ENCODE measurements around the gene HNRNPR.

The HNRNPR gene

DNA sequence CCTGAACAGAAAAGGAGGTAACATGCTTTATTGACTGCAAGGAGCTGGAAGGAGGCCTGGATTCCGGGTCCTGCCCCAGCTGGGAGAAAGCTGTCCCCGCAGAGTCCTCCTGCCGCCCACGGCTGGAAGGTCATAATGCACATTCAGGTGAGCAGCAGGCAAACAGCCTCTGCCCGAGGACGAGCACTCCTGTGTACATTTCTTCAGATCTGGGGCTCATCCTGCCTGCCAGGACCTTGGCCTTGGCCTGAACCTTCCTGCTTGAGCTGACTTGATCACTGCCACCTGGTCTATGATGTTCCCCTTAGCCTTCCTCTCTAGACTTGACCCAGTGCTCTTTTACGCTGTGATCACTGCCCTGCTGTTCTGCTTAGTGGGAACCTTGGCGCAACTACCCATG is 43.4 kb upstream of the HNRNPR start:
- Histone ChIP-seq H3K36me3 (ENCODE audit: insufficient read depth) (no peaks in the 10 kb centered on the region), H3K79me2 (ENCODE audit: insufficient read depth, low read depth) (no peaks in the 10 kb centered on the region), H3K4me3 (IDR thresholded peaks at IDR 0.05; ENCODE audit: insufficient read depth, low read depth, low read length) (no peak overlapping the region), H3K9ac (no peak overlapping the region), H3K27me3 (ENCODE audit: insufficient read depth, low read depth) (no peaks in the 10 kb centered on the region), H3K4me2 (no peak overlapping the region), H4K20me1 (ENCODE audit: insufficient read depth) (no peaks in the 10 kb centered on the region), H2AFZ (ENCODE audit: low read depth) (no peak overlapping the region), H3K4me1 (ENCODE audit: low read depth, poor library complexity, severe bottlenecking) (no peaks in the 10 kb centered on the region), H3K27ac (no peak overlapping the region)
- TF ChIP-seq, protein P1, sequence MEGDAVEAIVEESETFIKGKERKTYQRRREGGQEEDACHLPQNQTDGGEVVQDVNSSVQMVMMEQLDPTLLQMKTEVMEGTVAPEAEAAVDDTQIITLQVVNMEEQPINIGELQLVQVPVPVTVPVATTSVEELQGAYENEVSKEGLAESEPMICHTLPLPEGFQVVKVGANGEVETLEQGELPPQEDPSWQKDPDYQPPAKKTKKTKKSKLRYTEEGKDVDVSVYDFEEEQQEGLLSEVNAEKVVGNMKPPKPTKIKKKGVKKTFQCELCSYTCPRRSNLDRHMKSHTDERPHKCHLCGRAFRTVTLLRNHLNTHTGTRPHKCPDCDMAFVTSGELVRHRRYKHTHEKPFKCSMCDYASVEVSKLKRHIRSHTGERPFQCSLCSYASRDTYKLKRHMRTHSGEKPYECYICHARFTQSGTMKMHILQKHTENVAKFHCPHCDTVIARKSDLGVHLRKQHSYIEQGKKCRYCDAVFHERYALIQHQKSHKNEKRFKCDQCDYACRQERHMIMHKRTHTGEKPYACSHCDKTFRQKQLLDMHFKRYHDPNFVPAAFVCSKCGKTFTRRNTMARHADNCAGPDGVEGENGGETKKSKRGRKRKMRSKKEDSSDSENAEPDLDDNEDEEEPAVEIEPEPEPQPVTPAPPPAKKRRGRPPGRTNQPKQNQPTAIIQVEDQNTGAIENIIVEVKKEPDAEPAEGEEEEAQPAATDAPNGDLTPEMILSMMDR (conservative IDR thresholded peaks at IDR 0.05; ENCODE audit: low read depth, low read length) = no peak

DNA sequence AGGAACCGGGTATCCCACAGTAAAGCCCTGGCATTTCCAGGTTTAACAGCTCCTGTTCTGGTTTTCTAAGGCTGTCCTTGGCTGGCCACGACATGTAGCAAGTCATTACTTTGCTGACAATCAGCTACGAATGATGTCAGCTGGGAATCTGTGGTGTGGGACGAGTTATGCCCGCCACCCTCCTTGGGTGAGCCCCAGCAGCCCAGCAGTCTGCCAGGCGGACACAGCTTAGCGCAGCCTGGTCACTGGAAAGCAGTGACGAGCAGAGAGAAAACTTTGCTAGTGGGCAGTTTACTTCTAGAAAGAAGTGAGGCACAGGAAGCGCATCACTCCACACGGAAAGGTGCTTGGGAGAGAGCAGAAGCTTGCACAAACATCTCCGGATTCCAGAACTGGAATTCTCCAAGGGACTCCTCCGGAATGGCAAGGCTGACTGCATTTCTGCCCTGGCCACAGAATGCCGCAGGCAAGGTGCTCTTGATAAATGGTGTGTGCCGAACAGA is 41.1 kb upstream of the HNRNPR start:
- Histone ChIP-seq H3K9ac (no peak overlapping the region), H3K4me1 (ENCODE audit: low read depth, poor library complexity, severe bottlenecking) (no peaks in the 10 kb centered on the region), H3K36me3 (ENCODE audit: insufficient read depth) (no peaks in the 10 kb centered on the region), H3K27me3 (ENCODE audit: insufficient read depth, low read depth) (no peaks in the 10 kb centered on the region), H3K4me2 (no peak overlapping the region), H3K4me3 (IDR thresholded peaks at IDR 0.05; ENCODE audit: insufficient read depth, low read depth, low read length) (no peak overlapping the region), H2AFZ (ENCODE audit: low read depth) (no peak overlapping the region), H3K27ac (no peak overlapping the region), H4K20me1 (ENCODE audit: insufficient read depth) (no peaks in the 10 kb centered on the region), H3K79me2 (ENCODE audit: insufficient read depth, low read depth) (no peaks in the 10 kb centered on the region)
- TF ChIP-seq, protein P1 (conservative IDR thresholded peaks at IDR 0.05; ENCODE audit: low read depth, low read length) = no peak

DNA sequence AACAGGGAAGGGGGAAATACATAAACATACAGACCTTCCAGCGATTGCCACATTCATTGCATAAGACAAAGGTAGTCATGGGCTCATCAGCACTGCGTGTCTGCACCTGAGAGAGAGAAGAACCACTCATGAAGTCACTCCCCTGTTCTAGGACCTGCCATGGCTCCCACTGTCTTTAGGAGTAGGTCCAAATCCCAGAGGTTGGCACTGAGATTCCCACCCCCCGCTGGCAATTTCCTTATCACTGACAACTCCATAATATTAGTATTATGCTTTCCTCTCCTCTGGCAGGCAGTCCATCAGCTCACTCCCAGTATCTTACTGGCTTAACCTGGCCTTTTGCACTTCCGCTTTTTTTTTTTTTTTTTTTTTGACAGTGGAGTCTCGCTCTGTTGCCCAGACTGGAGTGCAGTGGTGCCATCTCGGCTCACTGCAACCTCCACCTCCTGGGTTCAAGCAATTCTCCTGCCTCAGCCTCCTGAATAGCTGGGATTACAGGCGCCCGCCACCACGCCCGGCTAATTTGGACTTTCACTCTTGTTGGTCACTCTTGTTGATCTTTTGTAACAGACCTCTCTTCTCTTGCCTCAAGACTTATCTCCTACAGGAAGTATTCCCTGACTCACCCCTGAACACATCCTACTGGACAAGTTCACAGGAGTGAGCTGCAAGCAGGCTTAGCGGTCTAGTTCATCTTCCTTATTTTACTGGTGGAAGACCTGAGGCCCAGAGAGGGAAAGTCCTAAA is 40.4 kb upstream of the HNRNPR start:
- TF ChIP-seq, protein P1 (conservative IDR thresholded peaks at IDR 0.05; ENCODE audit: low read depth, low read length) = no peak
- H3K4me2 ChIP-seq = no peak overlapping the region
- no peaks in the 10 kb centered on the region for H3K36me3 ChIP-seq (ENCODE audit: insufficient read depth)
- no peak overlapping the region for H2AFZ ChIP-seq (ENCODE audit: low read depth)
- no peaks in the 10 kb centered on the region for H3K79me2 ChIP-seq (ENCODE audit: insufficient read depth, low read depth)
- no peak overlapping the region for H3K4me3 ChIP-seq (IDR thresholded peaks at IDR 0.05; ENCODE audit: insufficient read depth, low read depth, low read length)
- H3K27ac ChIP-seq = no peak overlapping the region
- no peaks in the 10 kb centered on the region for H3K27me3 ChIP-seq (ENCODE audit: insufficient read depth, low read depth)
- no peaks in the 10 kb centered on the region for H4K20me1 ChIP-seq (ENCODE audit: insufficient read depth)
- no peak overlapping the region for H3K9ac ChIP-seq
- no peaks in the 10 kb centered on the region for H3K4me1 ChIP-seq (ENCODE audit: low read depth, poor library complexity, severe bottlenecking)

DNA sequence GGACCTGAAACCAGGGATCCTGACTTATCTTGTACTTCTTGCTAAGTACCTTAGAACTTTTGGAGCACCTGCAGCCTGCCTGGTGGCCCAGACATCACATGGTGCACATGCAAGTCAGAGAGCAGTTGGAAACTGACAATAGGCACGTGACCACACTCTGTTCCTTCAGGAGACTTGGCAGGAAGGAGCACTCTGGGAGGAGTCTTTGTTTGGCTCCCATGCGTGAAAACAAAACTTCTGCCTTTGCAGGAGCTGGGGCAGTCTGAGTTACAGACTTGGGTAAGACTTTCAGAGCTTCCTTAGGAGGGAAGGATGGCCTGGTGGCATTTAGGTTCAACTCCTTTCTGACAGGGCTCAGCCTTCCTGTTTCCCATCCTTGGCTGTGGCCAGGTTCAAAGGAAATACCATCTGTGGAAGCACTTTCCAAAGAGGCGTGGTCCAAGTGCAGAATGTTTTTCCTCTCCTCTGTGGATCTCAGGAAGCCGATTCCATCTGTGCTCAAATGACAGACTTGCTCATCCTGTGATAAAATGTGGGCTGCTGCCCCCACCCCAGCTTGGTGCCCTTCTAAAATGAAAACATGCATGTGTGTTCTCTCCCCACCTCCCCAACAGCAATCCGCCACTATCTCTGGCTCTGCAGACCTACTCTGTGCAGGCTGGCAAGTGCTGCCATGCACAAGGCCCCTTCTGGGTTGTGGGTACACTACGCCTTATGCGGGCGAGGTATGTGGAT is 39.7 kb upstream of the HNRNPR start:
- no peak overlapping the region for H3K4me3 ChIP-seq (IDR thresholded peaks at IDR 0.05; ENCODE audit: insufficient read depth, low read depth, low read length)
- H3K27me3 ChIP-seq (ENCODE audit: insufficient read depth, low read depth) = no peaks in the 10 kb centered on the region
- H2AFZ ChIP-seq (ENCODE audit: low read depth) = no peak overlapping the region
- no peaks in the 10 kb centered on the region for H3K4me1 ChIP-seq (ENCODE audit: low read depth, poor library complexity, severe bottlenecking)
- no peak overlapping the region for H3K9ac ChIP-seq
- no peaks in the 10 kb centered on the region for H3K36me3 ChIP-seq (ENCODE audit: insufficient read depth)
- TF ChIP-seq, protein P1 (conservative IDR thresholded peaks at IDR 0.05; ENCODE audit: low read depth, low read length) = no peak
- no peak overlapping the region for H3K4me2 ChIP-seq
- H3K27ac ChIP-seq = no peak overlapping the region
- no peaks in the 10 kb centered on the region for H3K79me2 ChIP-seq (ENCODE audit: insufficient read depth, low read depth)
- H4K20me1 ChIP-seq (ENCODE audit: insufficient read depth) = no peaks in the 10 kb centered on the region

All from KMS-11 (cell line).